ENCODE data around the gene CPOX.

CPOX gene

DNA sequence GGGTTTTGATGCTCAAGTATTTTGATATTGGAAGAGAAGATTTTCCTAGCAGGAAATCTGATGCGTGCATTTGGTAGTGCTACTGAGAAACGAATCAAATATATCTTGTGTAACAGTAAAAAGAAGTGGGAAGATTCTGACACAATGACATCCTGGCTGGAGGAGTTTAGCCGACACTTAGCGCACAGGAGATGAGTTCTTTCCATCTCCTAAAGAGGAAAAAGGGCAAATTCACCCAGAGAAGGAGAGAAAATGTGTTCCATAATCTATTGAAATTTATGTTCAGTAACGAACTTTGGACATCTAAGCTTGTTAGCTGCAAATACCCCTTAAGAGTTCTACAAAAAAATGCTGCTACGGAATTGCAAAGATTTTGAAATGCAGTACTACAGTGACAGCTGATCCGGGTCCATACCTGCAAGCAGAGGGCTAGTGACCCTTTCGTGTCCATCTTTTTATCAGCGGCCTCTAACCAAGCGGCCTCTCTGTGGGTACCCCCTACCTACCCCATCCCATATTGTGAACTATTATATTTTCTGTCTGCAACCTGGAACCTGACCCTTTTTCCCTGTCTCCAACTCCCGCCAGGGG, 971 bp downstream of the CPOX start:
- DNase-seq (ENCODE audit: extremely low read depth, insufficient read length) = no peak
- TF ChIP-seq, protein P1, sequence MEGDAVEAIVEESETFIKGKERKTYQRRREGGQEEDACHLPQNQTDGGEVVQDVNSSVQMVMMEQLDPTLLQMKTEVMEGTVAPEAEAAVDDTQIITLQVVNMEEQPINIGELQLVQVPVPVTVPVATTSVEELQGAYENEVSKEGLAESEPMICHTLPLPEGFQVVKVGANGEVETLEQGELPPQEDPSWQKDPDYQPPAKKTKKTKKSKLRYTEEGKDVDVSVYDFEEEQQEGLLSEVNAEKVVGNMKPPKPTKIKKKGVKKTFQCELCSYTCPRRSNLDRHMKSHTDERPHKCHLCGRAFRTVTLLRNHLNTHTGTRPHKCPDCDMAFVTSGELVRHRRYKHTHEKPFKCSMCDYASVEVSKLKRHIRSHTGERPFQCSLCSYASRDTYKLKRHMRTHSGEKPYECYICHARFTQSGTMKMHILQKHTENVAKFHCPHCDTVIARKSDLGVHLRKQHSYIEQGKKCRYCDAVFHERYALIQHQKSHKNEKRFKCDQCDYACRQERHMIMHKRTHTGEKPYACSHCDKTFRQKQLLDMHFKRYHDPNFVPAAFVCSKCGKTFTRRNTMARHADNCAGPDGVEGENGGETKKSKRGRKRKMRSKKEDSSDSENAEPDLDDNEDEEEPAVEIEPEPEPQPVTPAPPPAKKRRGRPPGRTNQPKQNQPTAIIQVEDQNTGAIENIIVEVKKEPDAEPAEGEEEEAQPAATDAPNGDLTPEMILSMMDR (IDR thresholded peaks at IDR 0.05; ENCODE audit: insufficient read depth, low read length, poor library complexity, severe bottlenecking) = no peak
- Histone ChIP-seq H3K27me3 (replicated peaks; ENCODE audit: control insufficient read depth, insufficient read depth, low read length) (no peaks in the 10 kb centered on the region), H3K36me3 (ENCODE audit: control insufficient read depth, insufficient read depth, low read length) (0 out of 2 replicates have a peak, but pooled peaks cover 2% of the 10 kb centered on the region), H3K4me3 (replicated peaks; ENCODE audit: low read depth, low read length) (peak overlapping the region; percentile 95)

DNA sequence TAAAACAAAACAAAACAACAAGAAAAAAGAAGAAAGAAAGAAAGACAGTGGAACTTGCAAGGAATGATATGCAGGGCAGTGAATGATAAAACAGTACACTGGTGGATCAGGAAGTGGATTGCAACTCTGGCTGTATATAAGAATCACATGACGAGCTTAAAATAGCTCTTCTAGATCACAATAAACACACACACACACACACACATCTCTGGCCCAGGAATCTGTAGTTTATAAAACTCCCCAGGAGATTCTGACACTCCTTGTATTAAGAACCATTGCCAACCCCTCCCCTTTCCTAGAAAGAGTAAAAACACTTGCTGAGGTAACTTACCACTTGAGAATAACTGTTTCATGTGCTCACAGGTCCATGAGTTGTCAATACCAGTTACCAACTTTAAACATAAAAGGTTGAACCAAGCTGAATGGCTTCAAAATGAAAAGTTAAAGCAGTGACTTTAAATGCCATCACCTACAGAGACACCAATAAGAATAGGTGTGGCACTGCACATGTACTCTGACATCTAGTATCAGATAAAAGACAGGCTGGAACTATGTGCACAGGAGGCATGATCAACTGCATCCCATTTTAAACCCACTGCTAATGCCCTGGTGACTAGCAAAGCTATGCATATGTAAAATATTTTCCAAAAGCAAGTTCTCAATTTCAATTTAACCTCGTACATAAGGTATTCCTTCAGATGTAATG, 3.9 kb downstream of the CPOX start:
- no peak overlapping the region for H3K4me3 ChIP-seq (replicated peaks; ENCODE audit: low read depth, low read length)
- peaks cover 7% of the 10 kb centered on the region; the same call in 1 of the 2 replicates for H3K36me3 ChIP-seq (ENCODE audit: control insufficient read depth, insufficient read depth, low read length)
- DNase-seq (ENCODE audit: extremely low read depth, insufficient read length) = no peak
- TF ChIP-seq, protein P1 (IDR thresholded peaks at IDR 0.05; ENCODE audit: insufficient read depth, low read length, poor library complexity, severe bottlenecking) = no peak
- H3K27me3 ChIP-seq (replicated peaks; ENCODE audit: control insufficient read depth, insufficient read depth, low read length) = no peaks in the 10 kb centered on the region

DNA sequence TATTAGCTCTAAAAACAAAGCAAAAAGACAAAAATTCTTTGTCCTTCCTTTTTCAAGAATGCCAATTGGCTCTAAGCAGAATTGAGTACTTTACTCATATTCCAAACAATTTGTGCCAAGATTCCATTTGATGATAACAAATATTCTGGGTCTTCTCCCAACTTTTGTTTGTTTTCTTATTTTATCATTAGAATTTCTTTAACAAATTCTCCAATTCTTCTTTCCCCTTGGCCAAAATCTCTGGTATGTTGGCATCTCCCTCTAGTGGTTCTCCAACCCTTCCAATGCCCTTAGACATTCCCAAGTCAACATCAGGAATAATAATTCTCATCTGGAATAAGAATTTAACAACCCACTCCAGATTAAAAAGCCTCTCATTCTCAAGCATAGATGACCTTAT, 5.3 kb downstream of the CPOX start:
- Histone ChIP-seq H3K27me3 (replicated peaks; ENCODE audit: control insufficient read depth, insufficient read depth, low read length) (no peaks in the 10 kb centered on the region), H3K4me3 (replicated peaks; ENCODE audit: low read depth, low read length) (no peak overlapping the region), H3K36me3 (ENCODE audit: control insufficient read depth, insufficient read depth, low read length) (peaks cover 8% of the 10 kb centered on the region)
- TF ChIP-seq, protein P1 (IDR thresholded peaks at IDR 0.05; ENCODE audit: insufficient read depth, low read length, poor library complexity, severe bottlenecking) = no peak
- DNase-seq (ENCODE audit: extremely low read depth, insufficient read length) = no peak

DNA sequence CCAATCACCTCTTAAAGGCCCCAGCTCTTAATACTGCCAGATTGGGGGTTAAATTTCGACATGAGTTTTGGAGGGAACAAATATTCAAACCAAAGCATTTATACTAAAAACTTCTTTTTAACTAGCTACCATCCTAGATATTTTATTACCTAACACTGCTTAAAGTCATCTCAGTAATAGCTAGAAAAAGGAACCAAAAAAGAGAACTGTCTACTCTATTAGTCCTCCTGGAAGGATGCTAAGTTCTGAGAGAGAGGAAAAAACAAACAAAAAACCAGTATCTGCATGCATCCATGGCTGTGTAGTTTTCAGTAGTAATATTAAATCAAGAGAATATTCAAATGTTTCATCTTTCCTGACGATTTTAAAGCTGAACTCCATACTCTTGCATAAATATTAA, 5.8 kb downstream of the CPOX start:
- Histone ChIP-seq H3K36me3 (ENCODE audit: control insufficient read depth, insufficient read depth, low read length) (peaks cover 8% of the 10 kb centered on the region), H3K4me3 (replicated peaks; ENCODE audit: low read depth, low read length) (no peak overlapping the region), H3K27me3 (replicated peaks; ENCODE audit: control insufficient read depth, insufficient read depth, low read length) (no peaks in the 10 kb centered on the region)
- TF ChIP-seq, protein P1 (IDR thresholded peaks at IDR 0.05; ENCODE audit: insufficient read depth, low read length, poor library complexity, severe bottlenecking) = no peak
- no peak for DNase-seq (ENCODE audit: extremely low read depth, insufficient read length)

DNA sequence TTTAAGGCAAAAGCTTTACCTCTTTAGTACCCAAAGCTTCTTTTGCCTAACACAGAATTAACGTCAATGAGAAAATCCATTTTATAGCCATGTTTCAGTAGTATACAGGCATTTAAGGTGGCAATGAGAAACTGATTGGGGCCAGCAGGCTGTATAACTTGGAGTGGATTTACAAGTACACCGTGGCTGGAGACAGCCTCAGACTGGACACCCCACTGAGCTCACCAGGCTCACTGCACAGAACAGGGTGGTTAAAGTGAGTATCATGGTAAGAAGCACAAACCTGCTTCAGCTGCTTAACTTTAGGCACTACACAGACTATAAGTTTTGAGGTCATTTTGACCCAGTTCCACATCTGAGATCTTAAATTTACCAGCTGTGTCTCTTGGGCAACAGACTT, 8.9 kb downstream of the CPOX start:
- no peak for DNase-seq (ENCODE audit: extremely low read depth, insufficient read length)
- TF ChIP-seq, protein P1 (IDR thresholded peaks at IDR 0.05; ENCODE audit: insufficient read depth, low read length, poor library complexity, severe bottlenecking) = no peak
- peaks cover 13% of the 10 kb centered on the region for H3K36me3 ChIP-seq (ENCODE audit: control insufficient read depth, insufficient read depth, low read length)
- no peak overlapping the region for H3K4me3 ChIP-seq (replicated peaks; ENCODE audit: low read depth, low read length)
- H3K27me3 ChIP-seq (replicated peaks; ENCODE audit: control insufficient read depth, insufficient read depth, low read length) = no peaks in the 10 kb centered on the region
